ENCODE results near the gene TGM6.
A peak's percentile ranks its signal among the peaks of the same experiment; 100 is the strongest.

The TGM6 gene

DNA sequence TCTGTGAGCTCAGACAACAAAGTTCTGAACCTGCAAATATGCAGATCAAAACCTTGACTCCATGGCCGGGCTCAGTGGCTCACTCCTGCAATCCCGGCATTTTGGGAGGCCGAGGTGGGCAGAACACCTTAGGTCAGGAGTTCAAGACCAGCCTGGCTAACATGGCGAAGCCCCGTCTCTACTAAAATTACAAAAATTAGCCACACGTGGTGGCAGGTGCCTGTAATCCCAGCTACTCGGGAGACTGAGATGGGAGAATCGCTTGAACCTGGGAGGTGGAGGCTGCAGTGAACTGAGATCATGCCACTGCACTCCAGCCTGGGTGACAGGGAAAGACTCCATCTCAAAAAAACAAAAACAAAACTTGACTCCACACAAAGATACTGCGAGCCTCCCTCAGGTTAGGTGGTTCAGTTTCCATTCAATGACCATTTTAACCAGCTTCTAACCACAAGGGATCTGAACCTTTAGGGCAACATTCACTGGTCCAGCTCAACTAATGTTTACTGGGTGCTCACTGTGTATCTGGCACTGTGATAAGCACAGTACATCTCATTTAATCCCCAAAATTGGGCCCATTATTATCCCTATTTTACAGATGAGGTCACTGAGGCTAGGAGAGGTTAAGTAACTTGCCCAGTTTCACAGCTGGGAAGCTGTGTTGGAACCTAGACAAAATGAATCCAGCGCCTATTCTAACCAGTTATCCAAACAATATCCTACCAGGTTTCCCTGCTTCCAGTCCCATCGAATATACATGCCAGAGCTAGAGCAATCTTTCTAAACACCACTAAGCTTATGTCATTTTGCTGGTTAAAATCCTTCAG, 88.1 kb downstream of the TGM6 start (continued):
- no peak for TF ChIP-seq BACH2 (CRISPR knock-in tag; IDR thresholded peaks at IDR 0.05; ENCODE audit: borderline replicate concordance)
- no peak for TF ChIP-seq ZFP3 (CRISPR knock-in tag; IDR thresholded peaks at IDR 0.05)
- TF ChIP-seq, protein P1, sequence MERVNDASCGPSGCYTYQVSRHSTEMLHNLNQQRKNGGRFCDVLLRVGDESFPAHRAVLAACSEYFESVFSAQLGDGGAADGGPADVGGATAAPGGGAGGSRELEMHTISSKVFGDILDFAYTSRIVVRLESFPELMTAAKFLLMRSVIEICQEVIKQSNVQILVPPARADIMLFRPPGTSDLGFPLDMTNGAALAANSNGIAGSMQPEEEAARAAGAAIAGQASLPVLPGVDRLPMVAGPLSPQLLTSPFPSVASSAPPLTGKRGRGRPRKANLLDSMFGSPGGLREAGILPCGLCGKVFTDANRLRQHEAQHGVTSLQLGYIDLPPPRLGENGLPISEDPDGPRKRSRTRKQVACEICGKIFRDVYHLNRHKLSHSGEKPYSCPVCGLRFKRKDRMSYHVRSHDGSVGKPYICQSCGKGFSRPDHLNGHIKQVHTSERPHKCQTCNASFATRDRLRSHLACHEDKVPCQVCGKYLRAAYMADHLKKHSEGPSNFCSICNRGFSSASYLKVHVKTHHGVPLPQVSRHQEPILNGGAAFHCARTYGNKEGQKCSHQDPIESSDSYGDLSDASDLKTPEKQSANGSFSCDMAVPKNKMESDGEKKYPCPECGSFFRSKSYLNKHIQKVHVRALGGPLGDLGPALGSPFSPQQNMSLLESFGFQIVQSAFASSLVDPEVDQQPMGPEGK (CRISPR knock-in tag; IDR thresholded peaks at IDR 0.05; ENCODE audit: borderline replicate concordance), result no peak

DNA sequence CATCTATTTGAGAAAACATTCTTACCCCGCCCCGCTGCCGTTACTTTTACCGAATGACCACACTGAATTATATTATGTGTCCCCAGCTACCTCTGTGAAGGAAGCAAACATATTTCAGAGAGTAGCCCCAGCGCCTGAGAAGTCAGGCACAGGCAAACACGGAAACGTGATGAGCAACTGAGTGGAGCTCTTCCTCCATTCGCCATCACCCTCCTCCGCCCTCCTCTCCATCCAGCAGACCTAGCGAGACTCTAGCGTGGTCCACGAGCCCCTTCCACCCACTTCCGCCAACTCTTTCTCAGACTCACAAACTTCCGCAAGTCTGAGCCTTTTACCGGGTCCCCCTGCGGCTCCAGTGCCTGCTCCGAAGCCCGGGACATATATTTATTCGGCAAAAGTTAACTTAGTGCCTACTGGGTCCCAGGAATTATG, 89.3 kb downstream of the TGM6 start:
- no peak for TF ChIP-seq ZNF70 (CRISPR knock-in tag; IDR thresholded peaks at IDR 0.05)
- no peak for TF ChIP-seq CSDC2 (CRISPR knock-in tag; IDR thresholded peaks at IDR 0.05)
- no peak for TF ChIP-seq ZNF565 (CRISPR knock-in tag; conservative IDR thresholded peaks at IDR 0.05; ENCODE audit: low read depth)
- no peak for TF ChIP-seq ZNF8 (CRISPR knock-in tag; IDR thresholded peaks at IDR 0.05)
- no peak for TF ChIP-seq ZFP3 (CRISPR knock-in tag; IDR thresholded peaks at IDR 0.05)
- no peak for TF ChIP-seq BACH2 (CRISPR knock-in tag; IDR thresholded peaks at IDR 0.05; ENCODE audit: borderline replicate concordance)
- TF ChIP-seq, protein P2, sequence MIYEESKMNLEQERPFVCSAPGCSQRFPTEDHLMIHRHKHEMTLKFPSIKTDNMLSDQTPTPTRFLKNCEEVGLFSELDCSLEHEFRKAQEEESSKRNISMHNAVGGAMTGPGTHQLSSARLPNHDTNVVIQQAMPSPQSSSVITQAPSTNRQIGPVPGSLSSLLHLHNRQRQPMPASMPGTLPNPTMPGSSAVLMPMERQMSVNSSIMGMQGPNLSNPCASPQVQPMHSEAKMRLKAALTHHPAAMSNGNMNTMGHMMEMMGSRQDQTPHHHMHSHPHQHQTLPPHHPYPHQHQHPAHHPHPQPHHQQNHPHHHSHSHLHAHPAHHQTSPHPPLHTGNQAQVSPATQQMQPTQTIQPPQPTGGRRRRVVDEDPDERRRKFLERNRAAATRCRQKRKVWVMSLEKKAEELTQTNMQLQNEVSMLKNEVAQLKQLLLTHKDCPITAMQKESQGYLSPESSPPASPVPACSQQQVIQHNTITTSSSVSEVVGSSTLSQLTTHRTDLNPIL (CRISPR knock-in tag; IDR thresholded peaks at IDR 0.05; ENCODE audit: low read depth), result no peak
- no peak for TF ChIP-seq TCF4 (CRISPR knock-in tag; IDR thresholded peaks at IDR 0.05; ENCODE audit: borderline replicate concordance)
- TF ChIP-seq ESRRG (CRISPR knock-in tag; IDR thresholded peaks at IDR 0.05), result no peak
- no peak for TF ChIP-seq TOX (CRISPR knock-in tag; IDR thresholded peaks at IDR 0.05; ENCODE audit: borderline replicate concordance)
- TF ChIP-seq, protein P3, sequence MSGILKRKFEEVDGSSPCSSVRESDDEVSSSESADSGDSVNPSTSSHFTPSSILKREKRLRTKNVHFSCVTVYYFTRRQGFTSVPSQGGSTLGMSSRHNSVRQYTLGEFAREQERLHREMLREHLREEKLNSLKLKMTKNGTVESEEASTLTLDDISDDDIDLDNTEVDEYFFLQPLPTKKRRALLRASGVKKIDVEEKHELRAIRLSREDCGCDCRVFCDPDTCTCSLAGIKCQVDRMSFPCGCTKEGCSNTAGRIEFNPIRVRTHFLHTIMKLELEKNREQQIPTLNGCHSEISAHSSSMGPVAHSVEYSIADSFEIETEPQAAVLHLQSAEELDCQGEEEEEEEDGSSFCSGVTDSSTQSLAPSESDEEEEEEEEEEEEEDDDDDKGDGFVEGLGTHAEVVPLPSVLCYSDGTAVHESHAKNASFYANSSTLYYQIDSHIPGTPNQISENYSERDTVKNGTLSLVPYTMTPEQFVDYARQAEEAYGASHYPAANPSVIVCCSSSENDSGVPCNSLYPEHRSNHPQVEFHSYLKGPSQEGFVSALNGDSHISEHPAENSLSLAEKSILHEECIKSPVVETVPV (CRISPR knock-in tag; IDR thresholded peaks at IDR 0.05), result no peak
- TF ChIP-seq SNAI2 (CRISPR knock-in tag; IDR thresholded peaks at IDR 0.05), result no peak
- no peak for TF ChIP-seq RARB (CRISPR knock-in tag; IDR thresholded peaks at IDR 0.05)
- no peak for TF ChIP-seq ARNTL (CRISPR knock-in tag; IDR thresholded peaks at IDR 0.05; ENCODE audit: borderline replicate concordance, low read depth)
- TF ChIP-seq ZC3H10 (CRISPR knock-in tag; IDR thresholded peaks at IDR 0.05), result no peak
- TF ChIP-seq GLIS3 (CRISPR knock-in tag; IDR thresholded peaks at IDR 0.05), result no peak
- no peak for TF ChIP-seq ZFP30 (CRISPR knock-in tag; IDR thresholded peaks at IDR 0.05)
- TF ChIP-seq, protein P4, sequence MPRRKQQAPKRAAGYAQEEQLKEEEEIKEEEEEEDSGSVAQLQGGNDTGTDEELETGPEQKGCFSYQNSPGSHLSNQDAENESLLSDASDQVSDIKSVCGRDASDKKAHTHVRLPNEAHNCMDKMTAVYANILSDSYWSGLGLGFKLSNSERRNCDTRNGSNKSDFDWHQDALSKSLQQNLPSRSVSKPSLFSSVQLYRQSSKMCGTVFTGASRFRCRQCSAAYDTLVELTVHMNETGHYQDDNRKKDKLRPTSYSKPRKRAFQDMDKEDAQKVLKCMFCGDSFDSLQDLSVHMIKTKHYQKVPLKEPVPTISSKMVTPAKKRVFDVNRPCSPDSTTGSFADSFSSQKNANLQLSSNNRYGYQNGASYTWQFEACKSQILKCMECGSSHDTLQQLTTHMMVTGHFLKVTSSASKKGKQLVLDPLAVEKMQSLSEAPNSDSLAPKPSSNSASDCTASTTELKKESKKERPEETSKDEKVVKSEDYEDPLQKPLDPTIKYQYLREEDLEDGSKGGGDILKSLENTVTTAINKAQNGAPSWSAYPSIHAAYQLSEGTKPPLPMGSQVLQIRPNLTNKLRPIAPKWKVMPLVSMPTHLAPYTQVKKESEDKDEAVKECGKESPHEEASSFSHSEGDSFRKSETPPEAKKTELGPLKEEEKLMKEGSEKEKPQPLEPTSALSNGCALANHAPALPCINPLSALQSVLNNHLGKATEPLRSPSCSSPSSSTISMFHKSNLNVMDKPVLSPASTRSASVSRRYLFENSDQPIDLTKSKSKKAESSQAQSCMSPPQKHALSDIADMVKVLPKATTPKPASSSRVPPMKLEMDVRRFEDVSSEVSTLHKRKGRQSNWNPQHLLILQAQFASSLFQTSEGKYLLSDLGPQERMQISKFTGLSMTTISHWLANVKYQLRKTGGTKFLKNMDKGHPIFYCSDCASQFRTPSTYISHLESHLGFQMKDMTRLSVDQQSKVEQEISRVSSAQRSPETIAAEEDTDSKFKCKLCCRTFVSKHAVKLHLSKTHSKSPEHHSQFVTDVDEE (CRISPR knock-in tag; IDR thresholded peaks at IDR 0.05), result no peak
- no peak for TF ChIP-seq ISL1 (CRISPR knock-in tag; IDR thresholded peaks at IDR 0.05)
- TF ChIP-seq, protein P5, sequence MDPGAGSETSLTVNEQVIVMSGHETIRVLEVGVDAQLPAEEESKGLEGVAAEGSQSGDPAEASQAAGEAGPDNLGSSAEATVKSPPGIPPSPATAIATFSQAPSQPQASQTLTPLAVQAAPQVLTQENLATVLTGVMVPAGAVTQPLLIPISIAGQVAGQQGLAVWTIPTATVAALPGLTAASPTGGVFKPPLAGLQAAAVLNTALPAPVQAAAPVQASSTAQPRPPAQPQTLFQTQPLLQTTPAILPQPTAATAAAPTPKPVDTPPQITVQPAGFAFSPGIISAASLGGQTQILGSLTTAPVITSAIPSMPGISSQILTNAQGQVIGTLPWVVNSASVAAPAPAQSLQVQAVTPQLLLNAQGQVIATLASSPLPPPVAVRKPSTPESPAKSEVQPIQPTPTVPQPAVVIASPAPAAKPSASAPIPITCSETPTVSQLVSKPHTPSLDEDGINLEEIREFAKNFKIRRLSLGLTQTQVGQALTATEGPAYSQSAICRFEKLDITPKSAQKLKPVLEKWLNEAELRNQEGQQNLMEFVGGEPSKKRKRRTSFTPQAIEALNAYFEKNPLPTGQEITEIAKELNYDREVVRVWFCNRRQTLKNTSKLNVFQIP (CRISPR knock-in tag; IDR thresholded peaks at IDR 0.05; ENCODE audit: borderline replicate concordance, low read depth), result no peak
- ATAC-seq, result peak; percentile 66

Measured in SK-N-SH treated with all-trans-retinoic acid at 6 μM for 48 hours (cell line).